Fibroblast of lung (primary cell): ENCODE results near the gene GP5. TPM values are rescaled to one million over a fixed set of nuclear protein-coding genes. Genes with fewer than 3 reads are reported as not detected.
A peak's percentile ranks its signal among the peaks of the same experiment; 100 is the strongest.

ENCODE experiments used
- DNase-seq, 2 donors: peaks; one replicate each; pipeline versions ENCODE4 v3.0.0 to v3.0.0-alpha.2; 2010; ENCODE audit warnings: low read depth in 2 of 2
- H2AFZ ChIP-seq: 2 replicates; pipeline ENCODE4 v1.5.1; 2012; ENCODE audit warnings: low read length, control low read depth, inconsistent platforms
- H3K27ac ChIP-seq: 2 replicates; pipeline ENCODE4 v1.5.1; 2011; ENCODE audit warnings: low read length, control low read depth; ENCODE audit not compliant: insufficient read depth
- H3K27me3 ChIP-seq: 2 replicates; pipeline ENCODE4 v1.5.1; 2011; ENCODE audit warnings: mild to moderate bottlenecking, low read length; ENCODE audit not compliant: control insufficient read depth, insufficient read depth
- H3K36me3 ChIP-seq: 2 replicates; pipeline ENCODE4 v1.5.1; 2011; ENCODE audit warnings: low read length; ENCODE audit not compliant: control insufficient read depth, insufficient read depth
- H3K4me1 ChIP-seq: 2 replicates; pipeline ENCODE4 v1.5.1; 2011; ENCODE audit warnings: low read length; ENCODE audit not compliant: control insufficient read depth, insufficient read depth; ENCODE audit errors: extremely low read depth
- H3K4me2 ChIP-seq: 2 replicates; pipeline ENCODE4 v1.5.1; 2011; ENCODE audit warnings: low read length, control low read depth; ENCODE audit not compliant: insufficient read depth; ENCODE audit errors: extremely low read depth
- H3K4me3 ChIP-seq, 4 experiments: fragments of 200-600 bp in 1 of 4; sonication (generic) in 1 of 4; replicated peaks in 1 of 4; 2 replicates each; pipeline ENCODE4 v1.5.1; 2011 to 2016; ENCODE audit warnings: low read length in 4 of 4, low read depth in 3 of 4, mild to moderate bottlenecking in 3 of 4, control low read depth in 2 of 4, inconsistent platforms in 1 of 4, mixed read lengths in 1 of 4; ENCODE audit not compliant: insufficient read depth in 1 of 4; ENCODE audit errors: control extremely low read depth in 1 of 4
- H3K79me2 ChIP-seq: 2 replicates; pipeline ENCODE4 v1.5.1; 2012; ENCODE audit warnings: mild to moderate bottlenecking, low read length, inconsistent platforms; ENCODE audit not compliant: control insufficient read depth, insufficient read depth
- H3K9ac ChIP-seq: 2 replicates; pipeline ENCODE4 v1.5.1; 2011; ENCODE audit warnings: mild to moderate bottlenecking, low read length, control low read depth; ENCODE audit not compliant: insufficient read depth
- H3K9me3 ChIP-seq: 2 replicates; pipeline ENCODE4 v1.5.1; 2012; ENCODE audit warnings: low read depth, low read length; ENCODE audit not compliant: control insufficient read depth, insufficient read depth
- H4K20me1 ChIP-seq: 2 replicates; pipeline ENCODE4 v1.5.1; 2011; ENCODE audit warnings: low read length; ENCODE audit not compliant: control insufficient read depth, insufficient read depth; ENCODE audit errors: extremely low read depth
- CTCF ChIP-seq, 2 donors: IDR thresholded peaks in 1 of 2; conservative IDR thresholded peaks in 1 of 2; 1 replicate in 1 of 2; 2 replicates in 1 of 2; pipeline ENCODE4 v1.5.1; 2011 to 2012; ENCODE audit warnings: low read length in 2 of 2, control low read depth in 1 of 2, inconsistent platforms in 1 of 2, low read depth in 1 of 2, mild to moderate bottlenecking in 1 of 2
- EZH2 ChIP-seq: IDR thresholded peaks from 2 replicates; pipeline ENCODE4 v1.5.1; 2012; ENCODE audit warnings: low read length, control low read depth, mild to moderate bottlenecking; ENCODE audit errors: missing control alignments
- polyA plus RNA-seq, 2 donors: library from polyadenylated mRNA; depleted of rRNA in 1 of 2; stranded (reverse) in 1 of 2; unstranded in 1 of 2; fragments of >200 nt; gene quantifications; 2 replicates each; pipeline ENCODE4 v1.2.1, GENCODE V29; 2011 to 2012; ENCODE audit warnings: missing spikeins in 1 of 2
- total RNA-seq: library from RNA; depleted of rRNA; stranded (reverse); fragments of >200 nt; gene quantifications from 2 replicates; pipeline ENCODE4 v1.2.1, GENCODE V29; 2014

The GP5 gene
- total and polyA plus RNA-seq, 2 donors (not counting 1 experiment from before 2014, with no cell fraction given), result 0.06 to 0.17 TPM

- Histone ChIP-seq H3K27me3 (peaks cover 9% of the 10 kb centered on the region), H3K9me3 (no peaks in the 10 kb centered on the region), H3K79me2 (no peaks in the 10 kb centered on the region), H3K36me3 (no peaks in the 10 kb centered on the region), H2AFZ (no peak overlapping the region), H3K4me3 (no peak overlapping the region), H3K4me2 (peak overlapping the region; percentile 44), H4K20me1 (no peaks in the 10 kb centered on the region), H3K4me1 (no peaks in the 10 kb centered on the region), H3K27ac (no peak overlapping the region), H3K9ac (no peak overlapping the region)
- peak in 1 of 2 donors; percentile 18 for DNase-seq
- TF ChIP-seq CTCF (conservative IDR thresholded peaks at IDR 0.05 in 1 of 2, IDR thresholded peaks at IDR 0.05 in 1 of 2; ENCODE audit: low read depth in 1 of 2, low read length in 2 of 2) (no peak), EZH2 (no peak)
These were observed 17.6 kb downstream of the GP5 start for GRCh38 chr3:194381460-194381875.

- H3K4me2 ChIP-seq, result no peak overlapping the region
- no peak for TF ChIP-seq CTCF (conservative IDR thresholded peaks at IDR 0.05 in 1 of 2, IDR thresholded peaks at IDR 0.05 in 1 of 2; ENCODE audit: low read depth in 1 of 2, low read length in 2 of 2)
- no peak for TF ChIP-seq EZH2
- no peaks in the 10 kb centered on the region for H4K20me1 ChIP-seq
- no peak for DNase-seq
- H2AFZ ChIP-seq, result no peak overlapping the region
- H3K27ac ChIP-seq, result no peak overlapping the region
- no peak overlapping the region for H3K9ac ChIP-seq
- no peaks in the 10 kb centered on the region for H3K36me3 ChIP-seq
- no peaks in the 10 kb centered on the region for H3K9me3 ChIP-seq
- no peaks in the 10 kb centered on the region for H3K4me1 ChIP-seq
- H3K27me3 ChIP-seq, result peaks cover 9% of the 10 kb centered on the region
- H3K4me3 ChIP-seq, result no peak overlapping the region
- H3K79me2 ChIP-seq, result no peaks in the 10 kb centered on the region
These were observed 18.7 kb downstream of the GP5 start for GRCh38 chr3:194380326-194380725.

GRCh38 chr3:194379651-194380050 is 19.4 kb downstream of the GP5 start:
- Histone ChIP-seq H3K4me2 (no peak overlapping the region), H3K9me3 (no peaks in the 10 kb centered on the region), H3K27ac (no peak overlapping the region), H3K4me1 (no peaks in the 10 kb centered on the region), H2AFZ (no peak overlapping the region), H3K4me3 (no peak overlapping the region), H3K36me3 (no peaks in the 10 kb centered on the region), H3K79me2 (no peaks in the 10 kb centered on the region), H3K27me3 (peaks cover 8% of the 10 kb centered on the region), H3K9ac (no peak overlapping the region), H4K20me1 (no peaks in the 10 kb centered on the region)
- TF ChIP-seq CTCF (conservative IDR thresholded peaks at IDR 0.05 in 1 of 2, IDR thresholded peaks at IDR 0.05 in 1 of 2; ENCODE audit: low read depth in 1 of 2, low read length in 2 of 2) (no peak), EZH2 (no peak)
- no peak for DNase-seq
